ENCODE measurements around the gene ADCY4.

The ADCY4 gene

DNA sequence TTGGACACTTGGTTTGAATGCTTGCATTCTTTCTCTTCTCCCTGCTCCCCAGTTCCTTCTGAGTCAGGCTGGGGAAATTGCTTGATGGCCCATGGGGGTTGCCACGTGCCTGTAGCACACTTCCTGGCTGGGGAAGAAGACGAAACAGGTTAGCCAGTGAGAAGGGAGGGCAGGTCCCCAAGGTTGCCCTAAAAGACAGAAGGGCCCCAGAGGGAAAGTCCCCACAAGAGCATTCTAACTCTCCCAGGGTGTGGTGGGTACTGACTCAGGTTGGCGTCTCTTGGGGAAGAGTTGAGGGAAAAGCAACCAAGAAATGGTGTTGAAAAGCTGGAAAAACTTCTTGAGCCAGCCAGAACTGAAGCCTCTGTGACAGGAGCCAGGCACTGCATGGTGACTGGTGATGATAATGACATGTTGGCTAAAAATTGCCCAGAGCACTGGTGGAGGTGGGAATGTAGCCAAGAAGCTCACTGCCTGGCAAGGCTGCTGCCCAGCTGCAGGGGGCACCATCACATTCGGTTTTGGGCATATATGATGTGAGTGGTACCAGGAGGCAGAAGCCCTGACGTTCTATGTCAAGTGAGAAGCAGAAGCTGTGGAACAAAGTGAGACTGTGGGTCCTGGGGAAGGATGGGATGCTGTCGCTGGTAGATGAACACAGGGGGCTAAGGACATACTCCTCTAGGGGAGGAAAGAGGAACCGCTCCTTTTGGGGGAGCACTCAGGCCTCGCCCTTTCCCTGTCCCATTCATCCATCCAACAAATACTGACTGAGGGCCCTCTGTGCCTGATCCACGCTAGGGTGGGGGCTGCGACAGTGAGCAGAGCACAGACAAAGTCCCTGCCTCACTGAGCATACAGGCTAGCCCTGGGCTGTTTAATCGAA lies 55.3 kb downstream of the ADCY4 start:
- H3K4me3 ChIP-seq (ENCODE audit: low read depth, low read length): no peak overlapping the region
- TF ChIP-seq CTCF (IDR thresholded peaks at IDR 0.05; ENCODE audit: low read depth, low read length): no peak
- in situ Hi-C loops (cut with HindIII; ENCODE audit: low sequenced_read_pairs): no loop called here
- no peak for DNase-seq (ENCODE audit: low read depth, low spot score)

DNA sequence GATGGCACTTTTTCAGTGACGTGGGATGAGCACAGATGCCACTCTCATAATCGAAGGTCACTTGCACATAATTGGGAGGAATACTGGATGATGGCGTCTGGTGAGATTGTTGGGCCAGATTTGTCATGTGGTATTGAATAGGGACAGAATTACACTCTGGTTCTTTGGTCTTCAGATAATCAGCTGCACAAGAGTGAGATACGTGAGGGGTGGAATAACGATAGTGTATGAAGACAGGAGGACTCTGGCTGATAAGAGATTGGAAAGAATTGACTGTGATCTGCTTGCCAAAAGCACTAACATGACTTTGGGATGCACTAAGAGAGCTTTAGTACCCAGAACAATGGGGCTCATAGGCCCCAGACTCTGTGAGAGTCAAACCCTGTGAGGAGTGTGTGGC lies 56.4 kb downstream of the ADCY4 start:
- in situ Hi-C loops (cut with HindIII; ENCODE audit: low sequenced_read_pairs): no loop called here
- no peak for DNase-seq (ENCODE audit: low read depth, low spot score)
- no peak overlapping the region for H3K4me3 ChIP-seq (ENCODE audit: low read depth, low read length)
- no peak for TF ChIP-seq CTCF (IDR thresholded peaks at IDR 0.05; ENCODE audit: low read depth, low read length)

DNA sequence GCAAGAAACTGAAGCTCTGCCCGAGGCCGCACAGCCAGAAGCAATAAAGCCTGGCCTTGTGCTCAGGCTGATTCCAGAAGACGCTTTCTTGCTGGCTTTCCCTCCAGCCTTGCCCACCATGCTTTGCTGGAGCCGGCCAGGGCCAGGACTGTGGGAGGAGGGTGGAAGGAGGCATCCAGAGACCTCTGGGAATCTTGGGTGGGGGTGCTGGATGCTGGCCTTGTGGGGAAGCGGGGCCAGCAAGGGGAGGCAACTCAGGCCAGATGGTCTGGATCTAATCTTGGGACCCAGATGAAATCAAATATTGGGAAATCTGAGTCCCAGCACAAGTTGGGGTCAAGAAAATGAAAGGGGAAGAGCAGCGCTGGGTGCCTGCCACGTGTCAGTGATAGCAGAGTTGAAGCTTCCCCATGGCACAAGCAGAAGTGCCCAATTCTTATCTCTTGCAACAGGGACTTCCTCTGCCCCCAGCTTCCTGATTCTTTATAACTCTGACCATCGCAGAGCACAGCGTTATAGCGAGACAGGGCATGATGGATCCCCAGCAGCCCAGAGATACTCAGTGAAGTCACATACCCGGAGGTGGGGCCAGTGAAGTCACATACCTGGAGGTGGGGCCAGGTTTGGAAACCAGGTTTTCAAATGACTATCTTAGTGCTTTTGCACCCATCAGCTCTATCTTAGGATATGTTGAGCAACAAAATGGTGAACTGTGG lies 57.1 kb downstream of the ADCY4 start:
- TF ChIP-seq CTCF (IDR thresholded peaks at IDR 0.05; ENCODE audit: low read depth, low read length): no peak
- no peak for DNase-seq (ENCODE audit: low read depth, low spot score)
- in situ Hi-C loops (cut with HindIII; ENCODE audit: low sequenced_read_pairs): no loop called here
- H3K4me3 ChIP-seq (ENCODE audit: low read depth, low read length): no peak overlapping the region

GRCh38 chr14:24277071-24277470 lies 57.8 kb downstream of the ADCY4 start:
- in situ Hi-C loops (cut with HindIII; ENCODE audit: low sequenced_read_pairs): no loop called here
- no peak for DNase-seq (ENCODE audit: low read depth, low spot score)
- H3K4me3 ChIP-seq (ENCODE audit: low read depth, low read length): no peak overlapping the region
- no peak for TF ChIP-seq CTCF (IDR thresholded peaks at IDR 0.05; ENCODE audit: low read depth, low read length)

- no peak for DNase-seq (ENCODE audit: low read depth, low spot score)
- H3K4me3 ChIP-seq (ENCODE audit: low read depth, low read length): no peak overlapping the region
- in situ Hi-C loops (cut with HindIII; ENCODE audit: low sequenced_read_pairs): no loop called here
- TF ChIP-seq CTCF (IDR thresholded peaks at IDR 0.05; ENCODE audit: low read depth, low read length): no peak
Observed at GRCh38 chr14:24274101-24274543, 60.7 kb downstream of the ADCY4 start.

DNA sequence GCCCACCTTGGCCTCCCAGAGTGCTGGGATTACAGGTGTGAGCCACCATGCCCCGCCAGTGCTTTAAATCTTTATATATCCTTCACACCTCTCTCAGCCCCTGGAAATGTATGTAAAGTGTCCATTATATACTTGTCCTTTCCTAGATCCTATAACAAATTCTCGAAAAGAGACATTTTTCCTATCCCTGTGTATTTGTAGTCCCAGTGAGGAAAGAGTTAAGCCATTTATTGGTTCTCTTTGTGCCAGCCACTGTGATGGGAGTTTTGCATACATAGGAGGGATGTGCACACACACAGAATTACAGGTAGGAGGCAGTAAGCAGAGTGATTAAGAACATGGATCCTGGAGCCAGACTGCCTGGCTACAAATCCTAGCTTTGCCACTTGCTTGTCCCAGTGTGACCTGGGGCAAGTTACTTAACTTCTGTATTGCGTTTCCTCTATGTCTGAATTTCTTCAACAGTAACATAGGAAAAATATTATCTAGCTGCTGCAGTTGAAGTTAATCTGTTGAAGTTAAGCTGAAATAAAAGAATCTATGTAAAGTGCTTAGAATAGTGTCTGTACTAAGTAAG lies 61.4 kb downstream of the ADCY4 start:
- no peak for TF ChIP-seq CTCF (IDR thresholded peaks at IDR 0.05; ENCODE audit: low read depth, low read length)
- in situ Hi-C loops (cut with HindIII; ENCODE audit: low sequenced_read_pairs): no loop called here
- no peak overlapping the region for H3K4me3 ChIP-seq (ENCODE audit: low read depth, low read length)
- no peak for DNase-seq (ENCODE audit: low read depth, low spot score)

All from astrocyte of the spinal cord (primary cell).